EH (cell line): ENCODE results near the gene SNX9.

Experiments
- DNase-seq: peaks from one replicate; pipeline ENCODE4 v3.0.0-alpha.2; 2015; ENCODE audit warnings: low read depth

Gene SNX9

GRCh38 chr6:157859775-157860504 is 36.9 kb downstream of the SNX9 start:
- no peak for DNase-seq

DNA sequence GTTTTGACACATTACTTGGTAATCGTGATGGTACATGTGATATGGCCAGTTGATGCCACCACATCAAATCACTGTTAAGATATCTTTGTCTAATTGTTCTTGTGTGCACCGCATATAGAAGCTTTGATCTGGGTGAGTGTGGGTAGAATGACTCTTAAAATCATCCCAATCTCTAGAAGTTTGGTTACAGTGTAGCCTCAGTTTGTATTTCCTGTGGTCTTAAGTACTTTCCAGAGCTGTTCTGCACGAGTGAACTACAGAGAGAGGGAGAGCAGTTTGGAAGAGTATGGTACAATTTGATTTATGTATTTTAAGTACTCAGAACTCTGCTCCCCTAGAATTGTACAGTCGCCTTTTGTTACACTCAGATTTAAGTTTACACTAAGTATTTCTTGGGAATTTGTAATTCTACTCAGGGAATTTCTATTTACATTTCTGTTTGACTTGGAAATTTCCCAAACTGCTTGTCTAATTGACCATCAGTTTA is 37.5 kb downstream of the SNX9 start:
- DNase-seq: peak; percentile 66

GRCh38 chr6:157861184-157861583 is 38.1 kb downstream of the SNX9 start:
- no peak for DNase-seq

- peak; percentile 61 for DNase-seq
These were observed 38.8 kb downstream of the SNX9 start for GRCh38 chr6:157861814-157862213.

DNA sequence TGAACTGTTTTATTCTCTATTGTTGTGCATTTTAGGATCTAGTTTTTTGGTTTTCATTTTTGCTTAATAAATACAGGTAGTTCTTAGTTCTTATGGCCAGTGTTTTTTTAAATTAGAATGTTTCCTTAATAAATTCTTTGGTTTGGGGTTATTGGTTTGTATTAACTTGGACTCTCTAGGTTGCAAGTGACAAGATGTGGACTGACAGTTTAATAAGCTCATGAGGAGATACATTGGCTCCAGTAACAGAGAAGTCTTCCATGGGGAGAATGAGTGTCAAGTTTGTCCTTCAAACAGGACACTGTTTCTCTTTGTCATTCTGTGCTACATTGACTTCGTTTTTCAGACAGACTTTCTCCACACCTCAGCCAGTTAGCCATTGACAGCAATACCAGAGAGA is 39.7 kb downstream of the SNX9 start:
- no peak for DNase-seq

GRCh38 chr6:157864185-157864761 is 41.2 kb downstream of the SNX9 start:
- DNase-seq: no peak

GRCh38 chr6:157865249-157865648 is 42.2 kb downstream of the SNX9 start:
- DNase-seq: no peak

- DNase-seq: peak; percentile 65
These were observed 44.1 kb downstream of the SNX9 start for GRCh38 chr6:157867155-157867559.

DNA sequence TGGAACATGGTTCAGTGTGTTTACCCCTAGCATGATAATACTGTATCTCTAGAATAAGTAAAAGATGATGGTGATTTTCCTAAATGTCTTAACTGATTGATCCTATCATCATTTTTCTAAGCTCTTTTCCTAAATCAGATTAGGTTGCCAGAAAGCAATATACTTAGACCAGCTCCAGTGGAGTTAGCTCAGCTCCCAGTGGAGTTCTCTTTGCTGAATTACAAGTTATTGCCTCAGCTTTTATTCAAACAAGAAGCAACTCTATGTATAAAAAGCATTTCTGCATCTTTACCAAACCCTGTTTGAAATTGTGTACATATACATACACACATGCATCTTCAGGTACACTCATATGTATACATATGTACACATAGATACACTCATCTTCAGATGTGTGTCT is 44.9 kb downstream of the SNX9 start:
- no peak for DNase-seq

DNA sequence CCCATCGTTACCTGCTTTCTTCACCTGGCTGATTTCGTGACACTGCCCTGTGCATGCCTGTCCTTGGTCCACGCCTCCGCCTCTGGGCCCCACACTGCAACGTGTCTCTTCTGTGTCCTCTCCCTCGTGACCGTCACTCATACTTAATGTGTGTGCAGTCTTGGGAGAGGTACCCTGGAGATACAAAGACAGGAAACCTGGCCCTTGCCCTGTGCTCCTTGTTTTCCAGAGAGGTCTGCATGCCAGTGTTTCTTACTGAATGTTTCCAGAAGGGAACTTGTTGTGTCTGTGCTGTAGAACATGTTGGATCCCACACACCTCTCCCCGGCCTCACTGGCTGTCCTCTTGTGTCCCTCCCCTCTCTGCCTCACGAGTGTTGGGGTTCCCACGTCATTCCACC is 45.8 kb downstream of the SNX9 start:
- no peak for DNase-seq

DNA sequence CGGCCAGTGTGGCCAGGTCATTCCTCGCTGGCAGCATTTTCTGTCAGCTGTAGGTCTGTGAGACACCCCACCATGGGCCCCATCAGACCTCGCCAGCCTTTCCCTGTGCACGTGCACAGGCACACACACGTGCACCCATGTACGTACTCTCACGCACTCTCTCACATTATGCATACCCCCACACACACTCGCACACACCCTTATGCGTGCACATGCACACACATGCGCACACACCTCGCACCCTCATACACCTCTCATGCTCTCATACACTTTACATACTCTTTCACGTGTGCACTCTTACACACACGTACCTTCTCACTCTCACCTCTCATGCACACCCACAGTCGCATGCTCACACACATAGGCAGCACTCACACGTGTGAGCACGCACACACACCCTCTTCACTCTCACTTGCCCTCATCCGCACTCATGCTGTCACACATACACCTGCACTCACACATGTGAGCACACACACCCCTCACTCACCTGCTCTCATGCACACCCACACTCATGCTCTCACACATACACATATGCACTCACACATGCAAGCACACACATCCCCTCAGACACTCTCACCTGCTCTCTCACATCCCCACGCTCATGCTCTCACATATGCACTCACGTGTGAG is 46.7 kb downstream of the SNX9 start:
- no peak for DNase-seq

DNA sequence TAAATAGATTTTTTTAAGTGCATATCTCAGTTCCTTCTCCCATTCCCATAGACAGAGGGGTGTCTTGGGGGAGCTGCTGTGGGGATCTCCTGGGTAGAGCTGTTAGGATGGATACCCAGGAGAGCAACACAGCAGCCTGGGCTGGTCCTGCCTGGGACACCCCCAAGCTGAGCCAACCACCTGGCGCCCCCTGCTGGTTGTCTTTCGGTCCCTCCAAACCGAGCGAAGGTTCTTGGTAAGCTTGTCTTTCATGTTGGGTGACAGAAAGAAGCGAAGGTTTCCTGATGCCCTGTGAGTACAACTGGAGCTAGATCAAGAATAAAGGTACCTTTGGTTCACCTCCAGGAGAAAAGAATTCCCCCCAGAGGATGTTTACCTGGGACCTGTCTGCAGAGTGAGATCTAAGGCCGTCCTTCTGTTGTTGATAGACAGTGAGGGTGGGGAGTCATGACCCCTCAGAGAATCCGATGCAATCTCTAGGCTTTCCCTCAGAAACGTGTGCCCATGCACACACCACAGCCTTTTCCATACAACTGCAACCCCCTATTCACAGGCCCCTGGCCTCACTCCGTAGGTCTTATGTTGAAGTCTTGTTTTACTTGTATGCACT is 50.8 kb downstream of the SNX9 start:
- peak; percentile 69 for DNase-seq

DNA sequence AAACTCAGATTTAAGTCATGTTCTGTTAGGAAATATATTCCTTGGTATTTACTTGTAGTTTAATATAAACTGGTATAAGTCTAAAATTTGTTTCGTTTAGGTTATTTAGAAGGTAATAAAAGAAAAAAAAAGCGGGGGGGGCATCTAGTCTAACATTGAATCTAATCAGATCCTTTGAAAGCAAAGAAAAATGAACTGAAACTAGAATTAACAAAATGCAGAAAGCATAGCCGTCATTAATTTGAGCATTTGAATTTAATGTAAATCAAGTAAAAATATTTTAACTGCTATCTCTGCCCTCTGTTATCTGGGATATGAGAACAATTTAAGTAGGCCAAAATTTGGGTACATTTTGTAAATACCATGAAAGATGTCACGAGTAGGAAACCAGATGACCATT is 54.1 kb downstream of the SNX9 start:
- DNase-seq: no peak

DNA sequence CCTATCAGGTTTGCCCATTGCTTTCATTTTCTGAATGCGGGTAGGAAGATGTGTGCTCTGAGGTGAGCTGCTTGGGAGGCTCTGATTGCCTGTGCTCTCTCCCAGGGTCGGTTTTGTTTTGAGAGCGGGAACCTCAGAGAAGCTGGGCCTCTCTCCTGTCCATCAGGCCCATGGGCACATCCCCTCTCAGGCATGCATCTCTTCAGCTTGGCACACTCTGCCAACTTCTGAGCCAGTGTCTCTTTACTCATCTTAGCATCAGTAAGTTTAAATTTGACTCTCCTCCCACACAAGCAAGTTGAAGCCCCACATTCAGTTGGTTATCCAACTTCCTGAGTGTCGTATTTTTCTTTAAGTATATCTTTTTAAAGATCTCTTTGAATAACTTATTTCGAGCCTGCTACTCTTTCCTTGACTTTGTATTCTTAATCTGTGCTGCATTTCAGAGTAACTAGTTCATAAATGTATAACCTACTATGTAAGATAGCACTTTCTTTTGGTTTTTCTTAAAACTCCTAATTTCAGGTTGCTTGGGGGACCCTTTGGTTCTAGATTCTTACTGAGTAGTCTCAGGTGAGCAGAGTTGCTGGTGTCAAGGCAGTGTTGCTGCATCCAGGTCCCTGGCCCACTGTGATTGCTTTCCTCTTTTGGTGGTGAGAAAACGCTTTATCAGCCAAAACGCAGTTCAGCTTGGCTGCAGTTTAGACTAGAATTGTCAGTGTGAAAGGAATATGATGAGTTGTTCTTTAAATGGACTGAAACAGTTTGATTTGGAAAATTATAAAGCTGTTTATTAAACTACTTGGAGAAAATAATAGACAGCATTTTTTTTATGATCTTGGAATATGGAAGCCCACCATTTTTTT is 54.8 kb downstream of the SNX9 start:
- DNase-seq: no peak

- DNase-seq: no peak
These were observed 56.2 kb downstream of the SNX9 start for GRCh38 chr6:157879034-157879872.

GRCh38 chr6:157879873-157880254 is 56.8 kb downstream of the SNX9 start:
- no peak for DNase-seq

DNA sequence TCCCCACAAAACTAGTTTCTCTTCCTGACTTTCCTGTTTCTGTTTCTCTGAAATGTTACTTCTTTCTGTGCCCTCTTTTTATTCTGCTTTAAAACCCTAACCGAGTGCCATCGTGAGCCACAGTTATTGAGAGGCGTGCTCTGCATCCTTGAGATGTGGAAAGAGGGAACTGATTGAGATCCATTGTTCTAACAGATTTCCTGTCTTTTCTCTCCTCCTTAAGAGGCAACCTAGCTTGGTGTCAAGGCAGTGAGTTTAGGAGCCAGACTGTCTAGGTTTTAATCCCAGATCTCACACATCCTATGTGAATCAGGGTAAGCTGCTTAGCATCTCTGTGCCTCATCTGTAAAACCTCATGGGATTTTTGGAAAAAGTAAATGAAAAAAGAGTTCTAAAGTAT is 57.5 kb downstream of the SNX9 start:
- DNase-seq: no peak

DNA sequence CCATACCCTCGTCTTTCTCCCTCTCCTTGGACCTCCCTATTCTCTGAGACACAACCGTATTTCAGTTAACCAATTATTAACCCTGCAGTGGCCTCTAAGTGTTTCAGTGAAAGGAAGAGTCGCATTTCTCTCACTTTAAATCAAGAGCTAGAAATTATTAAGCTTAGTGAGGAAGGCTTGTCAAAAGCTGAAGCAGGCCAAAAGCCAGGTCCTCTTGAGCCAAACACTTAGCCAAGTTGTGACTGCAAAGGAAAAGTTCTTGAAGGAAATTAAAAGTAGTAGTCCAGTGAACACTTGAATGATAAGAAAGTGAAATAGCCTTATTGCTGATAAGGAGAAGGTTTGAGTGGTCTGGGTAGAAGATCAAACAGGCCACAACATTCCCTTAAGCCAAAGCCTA is 58.3 kb downstream of the SNX9 start:
- DNase-seq: no peak

- DNase-seq: no peak
These were observed 61.7 kb downstream of the SNX9 start for GRCh38 chr6:157884756-157885155.

- no peak for DNase-seq
These were observed 62.3 kb downstream of the SNX9 start for GRCh38 chr6:157885211-157885788.

GRCh38 chr6:157885876-157886275 is 62.8 kb downstream of the SNX9 start:
- no peak for DNase-seq
